Esophagus muscularis mucosa (tissue), 4 donors: ENCODE results near the gene ACER3. TPM values are rescaled to one million over a fixed set of nuclear protein-coding genes. Genes with fewer than 3 reads are reported as not detected.
A peak's percentile ranks its signal among the peaks of the same experiment; 100 is the strongest.
"Not testable (repeated sequence)": the region's sequence is repeated elsewhere in the genome, so short reads cannot be mapped to it uniquely, and the experiment has no call there.

ENCODE experiments used
- DNase-seq: peaks from one replicate; pipeline ENCODE4 v3.0.0-alpha.2; 2017; ENCODE audit errors: extremely low spot score
- H3K27ac ChIP-seq, 4 donors: fragments of 200-600 bp; sonication (generic); replicated peaks in 1 of 4; 1 replicate in 3 of 4; 2 replicates in 1 of 4; pipeline ENCODE4 v1.5.1; 2016 to 2019; ENCODE audit warnings: mild to moderate bottlenecking in 1 of 4
- H3K27me3 ChIP-seq, 4 donors: fragments of 200-600 bp; sonication (generic); one replicate each; pipeline versions ENCODE4 v1.5.1 to v1.6.0; 2016 to 2019
- H3K36me3 ChIP-seq, 4 donors: fragments of 200-600 bp; sonication (generic); one replicate each; pipeline ENCODE4 v1.5.1; 2016 to 2019
- H3K4me1 ChIP-seq, 4 donors: fragments of 200-600 bp; sonication (generic); one replicate each; pipeline ENCODE4 v1.5.1; 2016 to 2019
- H3K4me3 ChIP-seq, 4 donors: fragments of 200-600 bp; sonication (generic); 1 replicate in 2 of 4; 2 replicates in 2 of 4; pipeline ENCODE4 v1.5.1; 2016 to 2019; ENCODE audit warnings: mild to moderate bottlenecking in 4 of 4, moderate library complexity in 1 of 4
- H3K9me3 ChIP-seq, 4 donors: fragments of 200-600 bp; sonication (generic); 1 replicate in 3 of 4; 2 replicates in 1 of 4; pipeline ENCODE4 v1.5.1; 2016 to 2019
- CTCF ChIP-seq, 3 experiments: fragments of 200-600 bp in 2 of 3; fragments of 450-650 bp in 1 of 3; sonication (generic) in 2 of 3; IDR thresholded peaks; one replicate each; pipeline ENCODE4 v1.5.1; 2017 to 2019; ENCODE audit warnings: antibody characterized with exemption in 3 of 3, mild to moderate bottlenecking in 2 of 3, moderate library complexity in 1 of 3
- EP300 ChIP-seq: sonication (generic); formaldehyde crosslinking; IDR thresholded peaks from one replicate; pipeline ENCODE4 v1.6.1; 2017; ENCODE audit warnings: antibody characterized with exemption
- POLR2A ChIP-seq: fragments of 450-650 bp; IDR thresholded peaks from one replicate; pipeline ENCODE4 v1.6.1; 2017; ENCODE audit warnings: antibody characterized with exemption, moderate library complexity, mild to moderate bottlenecking, low read depth
- POLR2AphosphoS5 ChIP-seq, 2 donors: sonication (generic); formaldehyde crosslinking; IDR thresholded peaks; one replicate each; pipeline ENCODE4 v1.6.1; 2017; ENCODE audit warnings: antibody characterized with exemption in 2 of 2
- WGBS: methylation state at CpG from one replicate; pipeline ENCODE4 v1.1.5; 2018; 5-methylcytosine and 5-hydroxymethylcytosine counted together
- intact Hi-C: fragments of 100-400 bp; cut with DNase I; formaldehyde crosslinking; loops from one replicate; pipeline ENCODE4 v1.15.1; 2023
- total RNA-seq, 4 donors: library from RNA; depleted of rRNA; stranded (reverse); fragments of >200 nt; gene quantifications; one replicate each; pipeline versions ENCODE4 v1.1.0 to v1.2.1, GENCODE V29; 2016

ACER3 gene
- total RNA-seq, 4 donors from 2014 or later = 10.5 to 12.8 (median 11.2) TPM

DNA sequence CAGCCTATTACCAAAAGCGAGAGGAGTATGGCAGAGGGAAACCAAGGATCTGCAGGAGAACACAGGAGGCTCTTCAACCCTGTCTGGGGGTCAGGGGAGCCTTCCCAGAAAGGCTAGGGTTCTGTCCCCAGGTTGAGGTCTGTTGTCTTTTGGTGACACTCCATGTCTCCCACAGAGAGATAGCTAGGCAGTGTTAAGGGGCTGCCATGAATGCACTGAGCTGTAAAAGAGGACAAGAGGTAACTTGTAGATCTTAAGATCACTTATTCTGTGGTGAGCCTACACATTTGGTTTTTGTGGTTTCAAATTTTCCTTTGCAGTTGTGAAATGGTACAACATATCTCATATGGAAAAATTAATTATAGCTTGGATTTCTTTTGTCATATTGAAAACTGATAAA lies 6.0 kb upstream of the ACER3 start:
- TF ChIP-seq CTCF (IDR thresholded peaks at IDR 0.05) (no peak), POLR2AphosphoS5 (IDR thresholded peaks at IDR 0.05) (no peak), EP300 (no peak), POLR2A (no peak)
- intact Hi-C loops = no loop called here
- Histone ChIP-seq H3K27me3 (no peaks in the 10 kb centered on the region), H3K4me1 (peaks cover 3 to 20% (median 14%) of the 10 kb centered on the region in 4 donors), H3K4me3 (no peak overlapping the region), H3K27ac (no peak overlapping the region), H3K9me3 (no peaks in the 10 kb centered on the region), H3K36me3 (no peaks in the 10 kb centered on the region)
- 100% methylated on average over 1 of the region's 1 CpG for WGBS
- DNase-seq = no peak

DNA sequence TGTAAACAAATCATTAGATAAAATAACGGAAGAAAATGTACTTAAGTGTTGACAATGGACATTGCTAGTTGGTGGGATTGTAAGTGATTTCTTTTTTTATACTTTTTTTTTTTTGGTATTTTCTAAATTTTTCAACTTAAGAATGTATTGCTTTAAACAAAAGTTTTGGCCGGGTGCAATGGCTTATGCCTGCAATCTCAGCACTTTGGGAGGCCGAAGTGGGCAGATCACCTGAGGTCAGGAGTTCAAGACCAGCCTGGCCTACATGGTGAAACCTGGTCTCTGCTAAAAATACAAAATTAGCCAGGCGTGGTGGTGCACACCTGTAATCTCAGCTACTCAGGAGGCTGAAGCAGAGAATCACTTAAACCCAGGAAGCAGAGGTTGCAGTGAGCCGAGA lies 5.0 kb upstream of the ACER3 start:
- H3K27me3 ChIP-seq, intact Hi-C loops, H3K9me3 ChIP-seq, H3K4me3 ChIP-seq, H3K36me3 ChIP-seq, H3K27ac ChIP-seq: not testable (repeated sequence)
- peak; percentile 86 for DNase-seq
- 74% methylated on average over 5 of the region's 5 CpGs for WGBS
- peaks cover 3 to 19% (median 13%) of the 10 kb centered on the region in 4 donors for H3K4me1 ChIP-seq

DNA sequence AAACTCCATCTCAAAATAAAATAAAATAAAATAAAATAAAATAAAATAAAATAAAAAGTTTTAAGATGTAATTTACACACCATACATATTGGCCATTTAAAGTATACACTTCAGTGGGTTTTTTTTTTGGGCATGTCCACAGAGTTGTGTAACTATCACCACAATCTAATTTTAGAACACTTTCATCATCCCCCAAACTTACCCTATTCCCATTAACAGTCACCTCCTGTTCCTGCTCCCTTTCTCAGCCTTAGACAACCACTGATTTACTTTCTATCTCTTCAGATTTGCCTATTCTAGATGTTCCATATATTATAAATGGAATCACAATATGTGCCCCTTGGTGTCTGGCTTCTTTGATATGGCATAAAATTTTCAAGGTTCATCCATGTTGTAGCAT lies 4.6 kb upstream of the ACER3 start:
- intact Hi-C loops = no loop called here

DNA sequence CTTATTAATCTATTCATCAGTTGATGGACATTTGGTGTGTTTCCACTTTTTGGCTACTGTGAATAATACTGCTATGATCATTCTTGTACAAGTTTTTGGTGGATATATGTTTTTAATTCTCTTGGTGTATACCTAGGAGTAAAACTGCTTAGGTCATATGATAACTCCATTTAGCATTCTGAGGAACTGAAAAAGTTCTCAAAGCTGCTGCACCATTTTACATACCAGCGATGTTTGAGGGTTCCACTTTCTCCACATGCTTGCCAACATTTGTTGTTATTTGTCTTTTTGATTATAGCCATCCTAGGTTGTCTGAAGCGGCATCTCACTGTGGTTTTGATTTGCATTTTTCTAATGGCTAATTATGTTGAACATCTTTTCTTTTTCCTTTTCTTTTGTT lies 4.1 kb upstream of the ACER3 start:
- TF ChIP-seq POLR2A = no peak
- TF ChIP-seq POLR2AphosphoS5 (IDR thresholded peaks at IDR 0.05) = no peak
- TF ChIP-seq CTCF (IDR thresholded peaks at IDR 0.05) = no peak
- TF ChIP-seq EP300 = no peak
- Histone ChIP-seq H3K36me3 (no peaks in the 10 kb centered on the region), H3K4me1 (peaks cover 1 to 19% (median 10%) of the 10 kb centered on the region in 4 donors), H3K9me3 (no peaks in the 10 kb centered on the region), H3K4me3 (no peak overlapping the region), H3K27ac (no peak overlapping the region), H3K27me3 (no peaks in the 10 kb centered on the region)
- WGBS = 77% methylated on average over 2 of the region's 2 CpGs
- DNase-seq = no peak
- intact Hi-C loops = no loop called here

More for the DNA sequence above, 4.6 kb upstream of the ACER3 start:
- Histone ChIP-seq H3K27me3 (no peaks in the 10 kb centered on the region), H3K4me3 (no peak overlapping the region), H3K4me1 (peaks cover 0 to 19% (median 8%) of the 10 kb centered on the region in 4 donors), H3K27ac (no peak overlapping the region), H3K36me3 (no peaks in the 10 kb centered on the region), H3K9me3 (no peaks in the 10 kb centered on the region)
- no peak for DNase-seq
- TF ChIP-seq POLR2A (no peak), POLR2AphosphoS5 (IDR thresholded peaks at IDR 0.05) (no peak), EP300 (no peak), CTCF (IDR thresholded peaks at IDR 0.05) (no peak)

- 57% methylated on average over 6 of the region's 6 CpGs for WGBS
- Histone ChIP-seq H3K27ac (no peak overlapping the region), H3K9me3 (no peaks in the 10 kb centered on the region), H3K4me3 (no peak overlapping the region), H3K27me3 (no peaks in the 10 kb centered on the region), H3K36me3 (no peaks in the 10 kb centered on the region), H3K4me1 (peaks cover 12 to 26% (median 23%) of the 10 kb centered on the region in 4 donors)
- DNase-seq = no peak
- no peak for TF ChIP-seq POLR2A
- TF ChIP-seq EP300 = no peak
- TF ChIP-seq CTCF (IDR thresholded peaks at IDR 0.05) = no peak
- intact Hi-C loops = loop anchor here (2.0 kb wide), 1 partner anchor 51 kb away; no protein-coding TSS in a partner anchor
These were observed 2.8 kb upstream of the ACER3 start for GRCh38 chr11:76857781-76858410.
